ENCODE results near the gene C19orf47. TPM values are rescaled to one million over a fixed set of nuclear protein-coding genes. Genes with fewer than 3 reads are reported as not detected.

Gene C19orf47
- total and polyA plus RNA-seq, 10 donors: 8.2 to 21.9 (median 13.0) TPM

DNA sequence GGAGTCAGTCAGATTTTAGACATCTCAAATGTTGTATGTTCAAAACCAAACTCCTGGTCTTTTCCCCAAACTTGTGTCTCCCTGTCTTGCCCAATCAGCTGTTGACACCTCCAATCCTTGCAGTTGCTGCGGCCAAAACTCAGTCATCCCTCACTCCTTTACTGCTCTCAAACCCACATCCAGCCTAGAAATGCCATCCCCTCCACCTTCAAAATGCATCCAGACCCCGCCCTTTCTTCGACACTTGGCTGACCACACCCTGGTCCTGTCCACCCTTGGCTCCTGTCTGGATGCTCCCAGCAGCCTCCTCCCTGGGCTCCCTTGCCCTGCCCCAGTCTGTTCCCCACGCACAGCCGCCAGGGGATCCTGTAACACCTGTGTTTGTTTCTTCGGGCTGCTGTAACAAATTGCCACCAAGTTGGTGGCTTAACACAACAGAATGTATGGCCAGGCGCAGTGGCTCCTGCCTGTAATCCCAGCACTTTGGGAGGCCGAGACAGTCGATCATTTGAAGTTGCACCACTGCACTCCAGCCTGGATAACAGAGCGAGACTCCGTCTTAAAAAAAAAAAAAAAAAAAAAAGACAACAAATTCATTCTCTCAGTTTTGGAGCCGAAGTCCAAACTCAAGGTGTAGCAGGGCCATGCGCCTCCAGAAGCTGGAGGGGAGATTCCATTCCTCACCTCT, 12.0 kb upstream of the C19orf47 start:
- WGBS, 5 donors: 93 to 97% (median 94%) methylated on average over 13 of the region's 13 CpGs

DNA sequence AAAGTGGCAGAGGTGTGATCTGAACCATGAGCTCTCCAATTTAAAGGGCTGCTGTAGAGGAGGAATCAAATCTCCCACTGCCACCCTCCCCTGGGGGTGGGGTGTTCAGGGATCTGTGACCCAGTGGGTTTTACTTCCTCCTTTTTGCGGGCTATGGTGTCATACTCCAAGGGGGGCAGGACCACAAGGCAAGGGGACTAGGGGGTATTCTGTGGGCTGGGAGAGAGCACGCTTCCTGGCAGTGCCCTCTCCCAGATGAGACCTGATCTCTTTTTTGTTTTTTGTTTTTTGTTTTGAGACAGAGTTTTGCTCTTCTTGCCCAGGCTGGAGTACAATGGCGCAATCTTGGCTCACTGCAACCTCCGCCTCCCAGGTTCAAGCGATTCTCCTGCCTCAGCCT, 10.6 kb upstream of the C19orf47 start:
- Histone ChIP-seq H3K27ac (peak overlapping the region in 4 of 8 donors; percentile 57 to 71 (median 62)), H3K27me3 (replicated peaks in 1 of 7) (no peaks in the 10 kb centered on the region), H3K4me1 (peaks cover 0 to 80% (median 39%) of the 10 kb centered on the region in 6 donors), H3K36me3 (peaks cover 0 to 12% (median 0%) of the 10 kb centered on the region in 6 donors), H3K4me3 (no peak overlapping the region), H3K9me3 (no peaks in the 10 kb centered on the region)
- intact Hi-C loops (cut with DNase I; ENCODE audit: low total_unique reads): no loop called here
- TF ChIP-seq CTCF (IDR thresholded peaks at IDR 0.05 in 8 of 11, conservative IDR thresholded peaks at IDR 0.05 in 3 of 11) (no peak), POLR2AphosphoS5 (IDR thresholded peaks at IDR 0.05) (peak in 1 of 3 donors; percentile 24)
- no peak for DNase-seq
- WGBS, 5 donors: 51 to 68% (median 61%) methylated on average over 5 of the region's 5 CpGs

More for the DNA sequence above, 12.0 kb upstream of the C19orf47 start:
- H3K27ac ChIP-seq: peak overlapping the region in 3 of 8 donors; percentile 56 to 71 (median 58)
- DNase-seq: no peak
- TF ChIP-seq POLR2AphosphoS5 (IDR thresholded peaks at IDR 0.05) (no peak), POLR2A (IDR thresholded peaks at IDR 0.05) (no peak), CTCF (IDR thresholded peaks at IDR 0.05 in 8 of 11, conservative IDR thresholded peaks at IDR 0.05 in 3 of 11) (no peak)
- intact Hi-C loops (cut with DNase I; ENCODE audit: low total_unique reads): no loop called here
- H3K9me3 ChIP-seq: no peaks in the 10 kb centered on the region
- peaks cover 0 to 94% (median 45%) of the 10 kb centered on the region in 6 donors for H3K4me1 ChIP-seq
- H3K36me3 ChIP-seq: peaks cover 0 to 12% (median 0%) of the 10 kb centered on the region in 6 donors
- H3K27me3 ChIP-seq (replicated peaks in 1 of 7): no peaks in the 10 kb centered on the region
- H3K4me3 ChIP-seq: no peak overlapping the region

- intact Hi-C loops (cut with DNase I; ENCODE audit: low total_unique reads): no loop called here
- 65 to 83% (median 76%) methylated on average over 3 of the region's 3 CpGs for WGBS, 5 donors
- H3K27ac ChIP-seq: peak overlapping the region in 7 of 8 donors; percentile 35 to 71 (median 57)
- peaks cover 0 to 69% (median 37%) of the 10 kb centered on the region in 6 donors for H3K4me1 ChIP-seq
- no peaks in the 10 kb centered on the region for H3K27me3 ChIP-seq (replicated peaks in 1 of 7)
- peaks cover 0 to 22% (median 0%) of the 10 kb centered on the region in 6 donors for H3K36me3 ChIP-seq
- H3K9me3 ChIP-seq: no peaks in the 10 kb centered on the region
- no peak overlapping the region for H3K4me3 ChIP-seq
- no peak for TF ChIP-seq POLR2A (IDR thresholded peaks at IDR 0.05)
- no peak for TF ChIP-seq POLR2AphosphoS5 (IDR thresholded peaks at IDR 0.05)
- no peak for TF ChIP-seq CTCF (IDR thresholded peaks at IDR 0.05 in 8 of 11, conservative IDR thresholded peaks at IDR 0.05 in 3 of 11)
- no peak for DNase-seq
Observed at GRCh38 chr19:40357640-40358039, 9.4 kb upstream of the C19orf47 start.
